Heart right ventricle (tissue), 16 donors: ENCODE measurements around the gene GTF2F2. TPM values are rescaled to one million over a fixed set of nuclear protein-coding genes. Genes with fewer than 3 reads are reported as not detected.
"Not testable (repeated sequence)": the region's sequence is repeated elsewhere in the genome, so short reads cannot be mapped to it uniquely, and the experiment has no call there.

ENCODE experiments used
- ATAC-seq, 8 donors: fragments of 200-7000 bp; cut with Tn5 transposase; one replicate each; pipeline ENCODE4 v1.9.1; 2020; ENCODE audit warnings: mild to moderate bottlenecking in 8 of 8, moderate library complexity in 8 of 8, moderate number of reproducible peaks in 1 of 8
- DNase-seq, 2 donors: peaks; one replicate each; pipeline ENCODE4 v3.0.0-alpha.2; 2020
- H3K27ac ChIP-seq, 10 donors: fragments of 200-600 bp; sonication (generic) in 2 of 10; one replicate each; pipeline versions ENCODE4 v1.5.0 to v1.8.0; 2020 to 2022; ENCODE audit warnings: mild to moderate bottlenecking in 3 of 10
- H3K27me3 ChIP-seq, 7 donors: fragments of 200-600 bp; one replicate each; pipeline ENCODE4 v1.8.0; 2021 to 2022; ENCODE audit warnings: mild to moderate bottlenecking in 2 of 7
- H3K36me3 ChIP-seq, 9 donors: fragments of 200-600 bp; sonication (generic) in 1 of 9; one replicate each; pipeline versions ENCODE4 v1.5.0 to v1.8.0; 2020 to 2022; ENCODE audit warnings: mild to moderate bottlenecking in 2 of 9
- H3K4me1 ChIP-seq, 9 donors: fragments of 200-600 bp; sonication (generic) in 1 of 9; one replicate each; pipeline versions ENCODE4 v1.5.0 to v1.8.0; 2020 to 2022; ENCODE audit warnings: mild to moderate bottlenecking in 4 of 9
- H3K4me3 ChIP-seq, 10 donors: fragments of 200-600 bp; sonication (generic) in 2 of 10; one replicate each; pipeline versions ENCODE4 v1.5.0 to v1.8.0; 2020 to 2022; ENCODE audit warnings: mild to moderate bottlenecking in 7 of 10, moderate library complexity in 2 of 10
- H3K9me3 ChIP-seq, 11 donors: fragments of 200-600 bp in 10 of 11; sonication (generic) in 2 of 11; one replicate each; pipeline versions ENCODE4 v1.5.0 to v1.8.0; 2013 to 2022; ENCODE audit warnings: mild to moderate bottlenecking in 2 of 11, control low read depth in 1 of 11, moderate library complexity in 1 of 11
- CTCF ChIP-seq, 9 donors: fragments of 200-600 bp; sonication (generic) in 2 of 9; IDR thresholded peaks; one replicate each; pipeline versions ENCODE4 v1.5.0 to v1.8.0; 2021 to 2022; ENCODE audit warnings: antibody characterized with exemption in 9 of 9, mild to moderate bottlenecking in 5 of 9, moderate library complexity in 1 of 9
- WGBS, 2 donors: extraction: QIAGEN DNeasy Blood & Tissue Kit; methylation state at CpG; one replicate each; pipeline ENCODE4 v1.1.7; 2013; ENCODE audit warnings: inconsistent platforms in 1 of 2; 5-methylcytosine and 5-hydroxymethylcytosine counted together
- intact Hi-C, 10 donors: fragments of 100-400 bp; cut with DNase I; formaldehyde crosslinking; loops; one replicate each; pipeline versions ENCODE4 v1.11.1 to v1.14.2; 2022
- polyA plus RNA-seq, 2 donors: library from polyadenylated mRNA; stranded (reverse); fragments of 200-250 nt; gene quantifications; one replicate each; pipeline ENCODE4 v1.2.3, GENCODE V29; 2013
- total RNA-seq, 10 donors: library from RNA; stranded (reverse); fragmentation: NEBNext Ultra II Directional in 3 of 10; extraction: Animal tissue kit (Norgen Biotek cat#: 25700) in 3 of 10; gene quantifications; one replicate each; pipeline versions ENCODE4 v1.2.1 to v1.2.4, GENCODE V29; 2021 to 2023
- donor health status: Arrhythmogenic right ventricular cardiomyopathy.
- donor health status: ischemic (EF 13 %, LVEDD 7.1; RV severe dilation, severe dysfunction).
- donor health status: healthy with polysubstance abuse.
- donor health status: DM: no; HTN: yes; CAD: no.
- donor health status: DM: no; HTN: no; CAD: no.
- donor health status: ischemic (EF 25% LVEDD 6.9; RV normal size, moderate dysfunction).
- donor health status: ischemic (EF 25% LVEDD 5.7; RV mildly dilated, moderate dysfunction).
- donor health status: healthy.
- donor health status: DM: yes; HTN: yes; CAD: no.
- donor health status: Ischemic cardiomyopathy.
- donor health status: ischemic (EF 35%, LVEDD 5.7; RV mildly dilated, moderate dysfunction).
- donor health status: nonischemic (EF 11% LVEDD 7.7; RV severe dilation, severe dysfunction).
- donor health status: DM: yes; HTN: yes; CAD: no.
- donor health status: PGD.
- donor health status: ischemic (EF 29% LVEDD 5.4; RV normal size, mild dysfunction).
- donor health status: nonischemic (EF 23%, LVEDD 6.1; RV moderate dilation, normal function).

Gene GTF2F2
- total and polyA plus RNA-seq, 12 donors = 15.8 to 24.9 (median 21.5) TPM

GRCh38 chr13:45298206-45298505, 177.8 kb downstream of the GTF2F2 start:
- DNase-seq = no peak
- Histone ChIP-seq H3K27me3 (peaks cover 0 to 4% (median 0%) of the 10 kb centered on the region in 7 donors), H3K9me3 (no peaks in the 10 kb centered on the region), H3K36me3 (no peaks in the 10 kb centered on the region), H3K4me1 (peaks cover 0 to 23% (median 0%) of the 10 kb centered on the region in 9 donors), H3K27ac (no peak overlapping the region), H3K4me3 (no peak overlapping the region)
- WGBS, 2 donors = 88 to 93% methylated on average over 2 of the region's 2 CpGs
- no peak for ATAC-seq
- no peak for TF ChIP-seq CTCF (IDR thresholded peaks at IDR 0.05)
- intact Hi-C loops = no loop called here

DNA sequence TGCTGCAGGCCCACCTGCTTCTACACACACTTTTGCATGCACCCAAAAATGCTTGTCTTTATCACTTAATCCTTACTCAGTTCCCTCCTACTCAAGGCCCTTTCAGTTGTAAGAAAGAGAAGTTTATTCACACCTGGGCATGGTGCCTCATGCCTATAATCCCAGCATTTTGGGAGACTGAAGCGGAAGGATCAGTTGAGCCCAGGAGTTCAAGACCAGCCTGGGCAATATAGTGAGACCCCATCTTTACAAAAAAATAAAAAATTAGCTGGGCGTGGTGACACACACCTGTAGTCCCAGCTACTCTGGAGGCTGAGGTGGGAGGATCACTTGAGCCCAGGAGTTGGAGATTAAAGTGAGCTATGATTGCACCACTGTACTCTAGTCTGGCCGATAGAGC, 178.2 kb downstream of the GTF2F2 start:
- H3K27me3 ChIP-seq, ATAC-seq, H3K4me3 ChIP-seq, intact Hi-C loops, DNase-seq, H3K36me3 ChIP-seq, H3K27ac ChIP-seq, H3K9me3 ChIP-seq: not testable (repeated sequence)
- H3K4me1 ChIP-seq = peaks cover 0 to 23% (median 0%) of the 10 kb centered on the region in 9 donors
- 92 to 95% methylated on average over 3 of the region's 3 CpGs for WGBS, 2 donors

DNA sequence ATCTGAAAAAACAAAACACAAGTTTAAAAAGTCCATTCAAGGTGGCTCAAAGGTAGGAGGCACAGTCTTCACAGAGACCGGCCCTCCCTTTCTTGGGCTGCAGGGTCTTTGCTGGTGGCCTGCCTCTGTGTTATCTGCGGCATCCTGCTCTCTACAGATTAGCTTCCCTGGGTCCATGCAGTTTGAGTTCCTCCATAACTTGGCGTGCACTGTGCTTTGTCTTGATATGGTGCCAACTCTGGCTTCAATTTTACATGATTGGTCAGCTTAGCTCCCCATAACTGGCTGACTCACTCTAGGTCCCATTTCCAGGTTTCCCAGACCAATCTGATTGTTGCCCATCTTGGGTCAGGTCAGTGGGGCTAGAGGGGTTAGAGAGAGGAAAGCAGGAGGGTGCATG, 178.9 kb downstream of the GTF2F2 start:
- no peak for DNase-seq
- Histone ChIP-seq H3K27ac (no peak overlapping the region), H3K4me1 (peaks cover 0 to 23% (median 0%) of the 10 kb centered on the region in 9 donors), H3K36me3 (no peaks in the 10 kb centered on the region), H3K27me3 (peaks cover 0 to 4% (median 0%) of the 10 kb centered on the region in 7 donors), H3K9me3 (no peaks in the 10 kb centered on the region), H3K4me3 (no peak overlapping the region)
- 28 to 41% methylated on average over 3 of the region's 3 CpGs for WGBS, 2 donors
- ATAC-seq = peak in 1 of 8 donors; percentile 22
- intact Hi-C loops = no loop called here
- no peak for TF ChIP-seq CTCF (IDR thresholded peaks at IDR 0.05)

GRCh38 chr13:45300190-45300985, 180.1 kb downstream of the GTF2F2 start:
- Histone ChIP-seq H3K27me3 (peaks cover 0 to 5% (median 0%) of the 10 kb centered on the region in 7 donors), H3K36me3 (no peaks in the 10 kb centered on the region), H3K27ac (no peak overlapping the region), H3K4me3 (no peak overlapping the region), H3K9me3 (no peaks in the 10 kb centered on the region), H3K4me1 (peaks cover 0 to 22% (median 0%) of the 10 kb centered on the region in 9 donors)
- ATAC-seq = no peak
- TF ChIP-seq CTCF (IDR thresholded peaks at IDR 0.05) = no peak
- intact Hi-C loops = loop anchor here in 3 of 10 donors (10.0 kb wide), 3 partner anchors 106 to 326 kb away; partner anchors contain the start of genes GPALPP1 (in 1 of the 3) and NUFIP1 (in 1 of the 3)
- DNase-seq = no peak
- 74 to 76% methylated on average over 9 of the region's 9 CpGs for WGBS, 2 donors

DNA sequence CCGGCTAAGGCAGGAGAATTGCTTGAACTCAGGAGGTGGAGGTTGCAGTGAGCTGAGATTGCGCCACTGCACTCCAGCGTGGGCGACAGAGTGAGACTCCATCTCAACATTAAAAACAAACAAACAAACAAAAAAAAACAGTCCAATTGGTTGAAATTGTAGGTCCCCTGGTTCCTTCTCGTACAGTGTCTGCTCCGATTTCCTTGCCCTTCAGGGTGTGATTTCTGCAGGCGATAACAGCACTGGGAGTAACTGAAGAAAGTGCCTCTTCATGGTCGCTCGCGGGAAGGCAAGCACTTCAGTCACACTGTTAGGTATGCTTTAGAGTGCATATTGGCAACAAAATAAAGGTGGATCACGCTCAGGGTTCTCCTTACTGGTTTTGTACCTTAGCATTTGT, 181.0 kb downstream of the GTF2F2 start:
- 76% methylated on average over 11 of the region's 11 CpGs for WGBS, 2 donors
- no peak overlapping the region for H3K4me3 ChIP-seq
- H3K9me3 ChIP-seq = no peaks in the 10 kb centered on the region
- H3K4me1 ChIP-seq = peaks cover 0 to 17% (median 0%) of the 10 kb centered on the region in 9 donors
- H3K27me3 ChIP-seq = peaks cover 0 to 5% (median 0%) of the 10 kb centered on the region in 7 donors
- H3K36me3 ChIP-seq = no peaks in the 10 kb centered on the region
- H3K27ac ChIP-seq = no peak overlapping the region
- intact Hi-C loops = loop anchor here in 3 of 10 donors (10.0 kb wide), 3 partner anchors 106 to 326 kb away; partner anchors contain the start of genes GPALPP1 (in 1 of the 3) and NUFIP1 (in 1 of the 3)
- no peak for ATAC-seq
- DNase-seq = no peak
- no peak for TF ChIP-seq CTCF (IDR thresholded peaks at IDR 0.05)
